PFSK-1 (cell line): ENCODE data around the gene LBR.

Experiments used
- POLR2AphosphoS5 ChIP-seq: IDR thresholded peaks from 2 replicates; pipeline ENCODE4 v1.6.1; 2012; ENCODE audit warnings: low read depth, mild to moderate bottlenecking, control low read depth, low read length, moderate library complexity
- TAF1 ChIP-seq: IDR thresholded peaks from 2 replicates; pipeline ENCODE4 v1.6.1; 2012; ENCODE audit warnings: low read length, control low read depth, borderline replicate concordance; ENCODE audit not compliant: insufficient read depth

GRCh38 chr1:225435487-225435886 lies 7.6 kb upstream of the LBR start:
- TF ChIP-seq POLR2AphosphoS5: no peak
- TF ChIP-seq TAF1: no peak
